Measurements from ENCODE around the gene C20orf204.

The C20orf204 gene

GRCh38 chr20:64074184-64074789 lies 38.3 kb downstream of the C20orf204 start:
- TF ChIP-seq CTCF (conservative IDR thresholded peaks at IDR 0.05; ENCODE audit: low read depth, low read length) = no peak
- Histone ChIP-seq H3K27me3 (ENCODE audit: insufficient read depth, low read depth) (0 out of 2 replicates have a peak, but pooled peaks cover 3% of the 10 kb centered on the region), H3K9ac (no peak overlapping the region), H3K4me3 (IDR thresholded peaks at IDR 0.05; ENCODE audit: insufficient read depth, low read depth, low read length) (no peak overlapping the region), H3K36me3 (ENCODE audit: insufficient read depth) (no peaks in the 10 kb centered on the region), H3K27ac (no peak overlapping the region), H3K4me1 (ENCODE audit: low read depth, poor library complexity, severe bottlenecking) (peaks cover 20% of the 10 kb centered on the region), H2AFZ (ENCODE audit: low read depth) (no peak overlapping the region), H4K20me1 (ENCODE audit: insufficient read depth) (no peaks in the 10 kb centered on the region), H3K79me2 (ENCODE audit: insufficient read depth, low read depth) (no peaks in the 10 kb centered on the region), H3K4me2 (no peak overlapping the region)

GRCh38 chr20:64074963-64075362 lies 39.0 kb downstream of the C20orf204 start:
- Histone ChIP-seq H3K36me3 (ENCODE audit: insufficient read depth) (no peaks in the 10 kb centered on the region), H3K79me2 (ENCODE audit: insufficient read depth, low read depth) (no peaks in the 10 kb centered on the region), H2AFZ (ENCODE audit: low read depth) (no peak overlapping the region), H3K4me3 (IDR thresholded peaks at IDR 0.05; ENCODE audit: insufficient read depth, low read depth, low read length) (no peak overlapping the region), H3K4me2 (no peak overlapping the region), H4K20me1 (ENCODE audit: insufficient read depth) (no peaks in the 10 kb centered on the region), H3K27ac (no peak overlapping the region), H3K4me1 (ENCODE audit: low read depth, poor library complexity, severe bottlenecking) (peaks cover 20% of the 10 kb centered on the region), H3K9ac (no peak overlapping the region), H3K27me3 (ENCODE audit: insufficient read depth, low read depth) (0 out of 2 replicates have a peak, but pooled peaks cover 6% of the 10 kb centered on the region)
- TF ChIP-seq CTCF (conservative IDR thresholded peaks at IDR 0.05; ENCODE audit: low read depth, low read length) = no peak

GRCh38 chr20:64075556-64075955 lies 39.6 kb downstream of the C20orf204 start:
- Histone ChIP-seq H3K4me2 (no peak overlapping the region), H3K4me3 (IDR thresholded peaks at IDR 0.05; ENCODE audit: insufficient read depth, low read depth, low read length) (no peak overlapping the region), H3K27me3 (ENCODE audit: insufficient read depth, low read depth) (peaks cover 12% of the 10 kb centered on the region; the same call in 1 of the 2 replicates), H3K27ac (no peak overlapping the region), H3K79me2 (ENCODE audit: insufficient read depth, low read depth) (no peaks in the 10 kb centered on the region), H2AFZ (ENCODE audit: low read depth) (no peak overlapping the region), H3K36me3 (ENCODE audit: insufficient read depth) (no peaks in the 10 kb centered on the region), H3K9ac (no peak overlapping the region), H4K20me1 (ENCODE audit: insufficient read depth) (no peaks in the 10 kb centered on the region), H3K4me1 (ENCODE audit: low read depth, poor library complexity, severe bottlenecking) (peaks cover 20% of the 10 kb centered on the region)
- TF ChIP-seq CTCF (conservative IDR thresholded peaks at IDR 0.05; ENCODE audit: low read depth, low read length) = no peak

- Histone ChIP-seq H3K4me3 (IDR thresholded peaks at IDR 0.05; ENCODE audit: insufficient read depth, low read depth, low read length) (no peak overlapping the region), H3K9ac (no peak overlapping the region), H4K20me1 (ENCODE audit: insufficient read depth) (no peaks in the 10 kb centered on the region), H3K4me1 (ENCODE audit: low read depth, poor library complexity, severe bottlenecking) (peaks cover 20% of the 10 kb centered on the region), H3K27ac (no peak overlapping the region), H3K79me2 (ENCODE audit: insufficient read depth, low read depth) (no peaks in the 10 kb centered on the region), H3K36me3 (ENCODE audit: insufficient read depth) (no peaks in the 10 kb centered on the region), H3K27me3 (ENCODE audit: insufficient read depth, low read depth) (peaks cover 19% of the 10 kb centered on the region; the same call in 1 of the 2 replicates), H2AFZ (ENCODE audit: low read depth) (no peak overlapping the region), H3K4me2 (no peak overlapping the region)
- no peak for TF ChIP-seq CTCF (conservative IDR thresholded peaks at IDR 0.05; ENCODE audit: low read depth, low read length)
Measured at GRCh38 chr20:64076061-64076997, 40.3 kb downstream of the C20orf204 start.
